ENCODE results near the gene CCNYL1.

GRCh38 chr2:207698301-207698700 lies 13.1 kb upstream of the CCNYL1 start:
- TF ChIP-seq POLR2A (IDR thresholded peaks at IDR 0.05), result no peak
- TF ChIP-seq, protein P1, sequence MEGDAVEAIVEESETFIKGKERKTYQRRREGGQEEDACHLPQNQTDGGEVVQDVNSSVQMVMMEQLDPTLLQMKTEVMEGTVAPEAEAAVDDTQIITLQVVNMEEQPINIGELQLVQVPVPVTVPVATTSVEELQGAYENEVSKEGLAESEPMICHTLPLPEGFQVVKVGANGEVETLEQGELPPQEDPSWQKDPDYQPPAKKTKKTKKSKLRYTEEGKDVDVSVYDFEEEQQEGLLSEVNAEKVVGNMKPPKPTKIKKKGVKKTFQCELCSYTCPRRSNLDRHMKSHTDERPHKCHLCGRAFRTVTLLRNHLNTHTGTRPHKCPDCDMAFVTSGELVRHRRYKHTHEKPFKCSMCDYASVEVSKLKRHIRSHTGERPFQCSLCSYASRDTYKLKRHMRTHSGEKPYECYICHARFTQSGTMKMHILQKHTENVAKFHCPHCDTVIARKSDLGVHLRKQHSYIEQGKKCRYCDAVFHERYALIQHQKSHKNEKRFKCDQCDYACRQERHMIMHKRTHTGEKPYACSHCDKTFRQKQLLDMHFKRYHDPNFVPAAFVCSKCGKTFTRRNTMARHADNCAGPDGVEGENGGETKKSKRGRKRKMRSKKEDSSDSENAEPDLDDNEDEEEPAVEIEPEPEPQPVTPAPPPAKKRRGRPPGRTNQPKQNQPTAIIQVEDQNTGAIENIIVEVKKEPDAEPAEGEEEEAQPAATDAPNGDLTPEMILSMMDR (IDR thresholded peaks at IDR 0.05), result no peak

Measured in right lobe of liver (tissue), 4 donors.